Measurements from ENCODE around the gene SLC6A19.

The SLC6A19 gene

GRCh38 chr5:1175801-1176472 lies 25.5 kb upstream of the SLC6A19 start:
- no peaks in the 10 kb centered on the region for H3K27me3 ChIP-seq

GRCh38 chr5:1176473-1177391 lies 24.7 kb upstream of the SLC6A19 start:
- Histone ChIP-seq H3K4me1 (ENCODE audit: control insufficient read depth in 1 of 2, insufficient read depth in 1 of 2, low read depth in 1 of 2, low read length in 1 of 2) (no peaks in the 10 kb centered on the region), H3K36me3 (no peaks in the 10 kb centered on the region), H3K27ac (no peak overlapping the region), H3K27me3 (no peaks in the 10 kb centered on the region), H3K4me3 (ENCODE audit: low read depth in 1 of 2, low read length in 1 of 2) (no peak overlapping the region), H3K9me3 (no peaks in the 10 kb centered on the region)
- TF ChIP-seq CTCF (IDR thresholded peaks at IDR 0.05): no peak

More at GRCh38 chr5:1175801-1176472, 25.5 kb upstream of the SLC6A19 start:
- TF ChIP-seq CTCF (IDR thresholded peaks at IDR 0.05): no peak
- Histone ChIP-seq H3K36me3 (no peaks in the 10 kb centered on the region), H3K9me3 (no peaks in the 10 kb centered on the region), H3K4me3 (ENCODE audit: low read depth in 1 of 2, low read length in 1 of 2) (no peak overlapping the region), H3K27ac (no peak overlapping the region), H3K4me1 (ENCODE audit: control insufficient read depth in 1 of 2, insufficient read depth in 1 of 2, low read depth in 1 of 2, low read length in 1 of 2) (no peaks in the 10 kb centered on the region)

GRCh38 chr5:1177826-1178528 lies 23.4 kb upstream of the SLC6A19 start:
- Histone ChIP-seq H3K4me1 (ENCODE audit: control insufficient read depth in 1 of 2, insufficient read depth in 1 of 2, low read depth in 1 of 2, low read length in 1 of 2) (no peaks in the 10 kb centered on the region), H3K27ac (no peak overlapping the region), H3K36me3 (no peaks in the 10 kb centered on the region), H3K27me3 (no peaks in the 10 kb centered on the region), H3K4me3 (ENCODE audit: low read depth in 1 of 2, low read length in 1 of 2) (no peak overlapping the region), H3K9me3 (no peaks in the 10 kb centered on the region)
- TF ChIP-seq CTCF (IDR thresholded peaks at IDR 0.05): no peak

- H3K4me3 ChIP-seq (ENCODE audit: low read depth in 1 of 2, low read length in 1 of 2): no peak overlapping the region
- no peak for TF ChIP-seq CTCF (IDR thresholded peaks at IDR 0.05)
Measured at GRCh38 chr5:1178529-1179382, 22.6 kb upstream of the SLC6A19 start.

GRCh38 chr5:1179383-1179715 lies 22.0 kb upstream of the SLC6A19 start:
- H3K4me3 ChIP-seq (ENCODE audit: low read depth in 1 of 2, low read length in 1 of 2): no peak overlapping the region
- no peaks in the 10 kb centered on the region for H3K27me3 ChIP-seq
- H3K36me3 ChIP-seq: no peaks in the 10 kb centered on the region
- TF ChIP-seq CTCF (IDR thresholded peaks at IDR 0.05): no peak
- no peak overlapping the region for H3K27ac ChIP-seq
- no peaks in the 10 kb centered on the region for H3K4me1 ChIP-seq (ENCODE audit: control insufficient read depth in 1 of 2, insufficient read depth in 1 of 2, low read depth in 1 of 2, low read length in 1 of 2)
- no peaks in the 10 kb centered on the region for H3K9me3 ChIP-seq

More at GRCh38 chr5:1178529-1179382, 22.6 kb upstream of the SLC6A19 start:
- no peaks in the 10 kb centered on the region for H3K9me3 ChIP-seq
- H3K4me1 ChIP-seq (ENCODE audit: control insufficient read depth in 1 of 2, insufficient read depth in 1 of 2, low read depth in 1 of 2, low read length in 1 of 2): no peaks in the 10 kb centered on the region
- H3K36me3 ChIP-seq: no peaks in the 10 kb centered on the region
- H3K27ac ChIP-seq: no peak overlapping the region
- H3K27me3 ChIP-seq: no peaks in the 10 kb centered on the region

All from neutrophil (primary cell).